NCI-H146 treated with DMSO at 0.1 percent for 48 hours (cell line): ENCODE data around the gene KIF26A.
"Not testable (repeated sequence)": the region's sequence is repeated elsewhere in the genome, so short reads cannot be mapped to it uniquely, and the experiment has no call there.

Source experiments
- DNase-seq: peaks from one replicate; lab custom pipeline; 2025; ENCODE audit not compliant: unreplicated experiment; lab: John Stamatoyannopoulos, UW

The KIF26A gene

DNA sequence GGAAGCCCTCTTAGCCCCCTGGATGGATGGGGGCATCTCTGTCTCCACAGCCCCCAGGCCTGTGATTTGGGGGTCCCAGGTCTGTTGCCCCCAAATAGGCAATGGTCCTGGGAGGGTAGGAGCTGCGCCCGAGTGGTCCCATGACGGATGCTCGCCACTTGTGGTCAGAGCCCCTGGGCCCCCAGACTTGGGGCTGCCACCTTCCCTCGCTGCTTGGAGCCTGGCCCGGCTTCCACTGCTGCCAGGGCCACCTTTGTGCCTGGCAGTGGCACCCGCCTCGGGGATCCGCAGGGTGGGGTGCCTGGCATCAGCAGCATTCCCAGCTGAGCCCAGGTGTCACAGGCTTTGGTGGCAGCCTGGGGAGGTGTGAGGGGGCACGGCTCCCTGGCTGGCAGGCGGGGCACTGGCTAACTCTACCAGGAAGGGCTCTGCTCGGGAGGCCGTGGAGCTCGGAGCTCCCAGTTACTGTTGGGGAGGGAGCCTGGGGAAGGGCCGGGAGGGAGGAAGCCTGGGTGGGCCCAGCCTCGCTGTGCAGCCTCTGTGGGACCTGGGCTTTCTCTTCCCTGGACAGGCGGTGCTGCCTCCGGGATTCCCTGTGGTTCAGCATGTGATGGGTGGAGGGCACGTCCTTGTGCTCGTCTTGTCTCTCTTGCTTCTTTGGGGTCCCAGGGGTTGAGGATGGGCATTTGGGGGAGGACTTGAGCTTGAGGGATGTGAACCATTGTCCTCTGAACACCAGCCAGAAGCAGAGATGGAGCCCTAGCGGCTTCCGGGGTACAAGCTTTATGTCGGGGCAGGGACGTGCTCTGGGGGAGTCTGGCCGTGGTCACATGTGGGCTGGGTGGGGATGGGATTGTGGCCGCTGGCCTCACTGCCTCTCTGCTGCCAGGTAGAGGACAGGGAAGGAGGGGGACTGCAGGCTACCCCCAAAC lies 5.4 kb downstream of the KIF26A start:
- no peak for DNase-seq

DNA sequence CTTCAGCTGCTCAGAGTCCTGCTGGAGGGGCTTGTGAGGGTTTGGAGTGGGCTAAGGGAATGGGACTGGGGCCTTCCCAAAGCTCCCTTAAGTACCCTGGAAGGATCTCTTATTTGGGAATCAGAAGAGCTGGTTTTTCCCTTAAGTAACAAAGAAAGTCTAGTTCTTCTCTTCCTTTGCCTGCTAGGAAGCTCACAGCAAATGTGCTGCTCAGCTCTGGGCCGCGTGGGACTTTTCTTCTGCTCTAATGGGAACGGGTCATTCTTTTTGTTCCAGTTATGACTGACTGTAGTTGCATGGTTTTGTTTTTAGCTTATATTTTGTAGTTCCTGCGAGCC lies 6.0 kb downstream of the KIF26A start:
- DNase-seq: no peak

GRCh38 chr14:104144911-104145825 lies 6.8 kb downstream of the KIF26A start:
- DNase-seq: no peak

DNA sequence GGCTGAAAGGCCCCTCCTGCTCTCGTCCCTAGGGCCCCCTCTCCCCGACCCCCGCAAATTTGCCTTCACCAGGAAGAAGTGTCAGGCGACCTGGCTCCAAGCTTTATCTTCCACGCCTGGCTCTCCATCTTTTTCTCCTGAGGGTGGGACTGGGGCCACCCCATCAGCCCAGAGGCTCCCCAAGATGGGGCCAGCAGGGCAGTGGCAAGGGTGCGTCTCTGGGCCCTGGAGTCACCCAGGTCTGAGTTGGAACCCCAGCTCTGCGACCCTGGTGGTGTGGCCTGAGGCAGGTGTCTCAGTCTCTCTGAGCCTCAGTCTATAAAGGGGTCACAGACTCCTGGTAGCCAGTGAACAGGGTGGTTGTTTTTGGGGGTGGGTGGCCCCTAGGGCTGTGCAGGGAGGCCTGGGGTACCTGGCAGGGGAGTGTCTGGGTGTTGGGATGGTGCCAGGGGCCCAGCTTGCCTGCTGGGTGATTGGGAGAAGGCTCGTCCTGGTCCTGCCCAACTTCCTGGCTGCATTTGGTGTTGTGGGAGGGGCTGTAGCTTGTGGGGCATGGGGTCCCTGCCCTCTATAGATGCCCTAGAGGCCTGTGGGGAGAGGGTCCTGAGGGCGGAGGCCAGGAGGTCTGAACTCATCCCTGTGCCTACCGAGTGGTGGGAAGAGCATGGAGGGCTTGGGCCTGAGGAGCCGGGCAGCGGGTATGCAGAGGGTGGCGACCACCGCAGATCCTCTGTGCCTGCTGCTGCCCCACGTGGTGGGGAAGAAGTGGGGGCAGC lies 7.6 kb downstream of the KIF26A start:
- no peak for DNase-seq

DNA sequence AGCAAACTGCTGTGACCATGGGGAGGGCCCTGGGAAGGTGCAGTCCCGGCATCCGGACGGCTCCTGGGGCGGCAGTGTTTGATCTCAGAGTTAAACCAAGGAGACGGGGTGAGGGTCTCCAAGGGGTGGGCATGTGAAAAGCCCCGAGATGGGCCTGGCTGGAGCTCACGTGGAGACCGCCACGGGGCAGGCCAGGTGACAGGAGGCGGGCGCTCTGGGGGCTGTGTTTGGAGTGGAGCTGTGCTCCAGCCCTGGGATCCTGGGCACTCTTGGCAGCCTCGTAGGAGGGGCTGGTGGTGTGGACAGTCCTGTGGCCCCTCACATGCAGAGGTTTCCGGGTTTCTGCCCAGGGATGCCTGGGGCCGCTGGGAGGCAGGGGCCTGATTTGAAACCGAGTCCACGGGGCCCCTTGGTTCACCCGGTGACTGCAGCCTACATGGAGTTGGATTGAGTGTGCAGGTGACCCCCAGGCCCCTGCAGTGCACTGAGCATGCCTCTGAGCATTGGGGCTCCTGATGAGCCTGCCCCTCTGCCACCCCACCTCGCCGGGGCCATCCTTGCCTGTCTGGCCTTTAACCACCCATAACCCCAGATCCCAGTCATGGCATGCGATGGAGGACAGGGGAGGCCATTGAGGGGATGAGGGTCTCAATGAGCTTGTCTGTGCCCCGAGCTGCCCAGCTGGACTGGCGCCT lies 8.4 kb downstream of the KIF26A start:
- DNase-seq: no peak

DNA sequence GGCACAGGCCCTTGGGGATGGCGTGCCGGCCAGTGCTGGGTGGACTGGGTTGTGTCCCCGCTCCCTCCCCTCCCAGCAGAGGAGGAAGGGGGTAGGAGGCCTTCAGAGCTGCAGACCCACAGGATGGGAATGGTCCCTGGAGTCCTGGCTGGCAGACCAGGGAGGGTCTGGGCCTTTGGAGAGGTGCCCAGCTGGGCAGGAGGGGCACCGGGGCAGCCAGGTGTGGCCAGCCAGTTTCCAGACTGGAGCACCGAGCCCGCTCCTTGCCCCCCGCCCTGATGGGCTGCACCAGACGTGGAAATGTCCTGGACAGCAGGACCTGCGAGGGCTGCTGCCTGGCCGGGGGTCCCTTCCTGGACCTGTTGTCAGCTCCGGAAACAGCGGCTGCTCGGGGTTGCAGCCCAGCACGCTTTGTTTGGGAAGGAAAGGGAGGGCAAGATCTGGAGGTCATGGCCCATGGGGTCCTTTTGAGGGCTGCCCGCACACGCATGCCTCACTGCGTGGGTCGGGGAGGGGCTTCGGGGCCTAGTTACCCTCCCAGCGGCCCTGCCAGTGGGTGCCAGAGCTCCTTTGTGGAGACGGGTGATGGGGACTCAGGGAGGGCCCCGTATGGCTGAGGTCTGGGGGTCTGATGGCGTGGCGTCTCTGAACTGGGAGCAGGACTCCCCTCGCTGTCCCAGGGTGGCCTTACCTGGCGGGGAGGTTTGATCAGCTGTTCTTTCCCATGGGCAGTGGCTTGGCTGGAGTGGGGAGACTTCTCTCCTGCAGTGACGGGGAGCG lies 9.1 kb downstream of the KIF26A start:
- no peak for DNase-seq

DNA sequence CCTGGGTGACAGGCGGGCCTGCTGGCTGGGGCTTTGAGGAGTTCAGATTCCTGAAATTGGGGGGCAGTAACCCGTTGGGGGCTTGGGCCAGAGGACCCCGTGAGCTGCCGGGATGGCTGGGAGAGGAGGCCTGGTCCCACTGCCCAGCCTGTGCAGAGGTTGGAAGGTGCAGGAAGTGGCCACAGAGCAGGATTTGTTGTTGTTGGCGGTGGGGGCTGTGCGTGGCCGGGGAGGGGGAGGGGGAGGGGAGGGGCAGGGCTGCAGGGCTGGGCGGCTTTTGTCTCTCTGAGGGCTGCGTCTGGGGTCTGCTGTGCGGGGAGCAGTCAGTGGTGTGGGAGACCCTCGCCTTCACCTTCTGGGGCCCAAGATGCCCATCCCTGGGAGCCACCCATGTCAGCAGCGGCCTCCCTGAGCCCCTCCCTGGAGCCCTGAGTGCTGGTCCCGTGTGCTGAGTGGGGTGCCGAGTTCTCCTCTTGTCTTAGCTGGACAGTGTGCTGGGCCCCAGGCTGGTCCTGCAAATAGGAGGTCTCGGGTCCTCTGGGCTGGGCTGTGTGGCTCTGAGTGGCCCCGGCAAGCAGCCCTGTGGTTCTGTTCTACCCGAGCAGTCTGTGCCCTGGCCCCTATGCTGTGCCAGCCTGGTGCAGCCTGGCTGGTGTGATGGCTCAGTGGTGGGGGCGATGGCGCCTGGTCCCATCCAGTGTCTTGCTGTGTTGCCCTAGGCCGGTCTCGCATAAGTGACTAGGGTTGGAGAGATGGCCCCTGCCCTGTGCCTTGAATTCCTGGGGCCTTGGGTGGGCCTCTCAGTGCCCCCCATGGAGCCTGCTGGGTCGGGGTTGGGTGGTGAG lies 10.3 kb downstream of the KIF26A start:
- no peak for DNase-seq

GRCh38 chr14:104149278-104149595 lies 10.8 kb downstream of the KIF26A start:
- DNase-seq: no peak

GRCh38 chr14:104149617-104150135 lies 11.3 kb downstream of the KIF26A start:
- DNase-seq: no peak

DNA sequence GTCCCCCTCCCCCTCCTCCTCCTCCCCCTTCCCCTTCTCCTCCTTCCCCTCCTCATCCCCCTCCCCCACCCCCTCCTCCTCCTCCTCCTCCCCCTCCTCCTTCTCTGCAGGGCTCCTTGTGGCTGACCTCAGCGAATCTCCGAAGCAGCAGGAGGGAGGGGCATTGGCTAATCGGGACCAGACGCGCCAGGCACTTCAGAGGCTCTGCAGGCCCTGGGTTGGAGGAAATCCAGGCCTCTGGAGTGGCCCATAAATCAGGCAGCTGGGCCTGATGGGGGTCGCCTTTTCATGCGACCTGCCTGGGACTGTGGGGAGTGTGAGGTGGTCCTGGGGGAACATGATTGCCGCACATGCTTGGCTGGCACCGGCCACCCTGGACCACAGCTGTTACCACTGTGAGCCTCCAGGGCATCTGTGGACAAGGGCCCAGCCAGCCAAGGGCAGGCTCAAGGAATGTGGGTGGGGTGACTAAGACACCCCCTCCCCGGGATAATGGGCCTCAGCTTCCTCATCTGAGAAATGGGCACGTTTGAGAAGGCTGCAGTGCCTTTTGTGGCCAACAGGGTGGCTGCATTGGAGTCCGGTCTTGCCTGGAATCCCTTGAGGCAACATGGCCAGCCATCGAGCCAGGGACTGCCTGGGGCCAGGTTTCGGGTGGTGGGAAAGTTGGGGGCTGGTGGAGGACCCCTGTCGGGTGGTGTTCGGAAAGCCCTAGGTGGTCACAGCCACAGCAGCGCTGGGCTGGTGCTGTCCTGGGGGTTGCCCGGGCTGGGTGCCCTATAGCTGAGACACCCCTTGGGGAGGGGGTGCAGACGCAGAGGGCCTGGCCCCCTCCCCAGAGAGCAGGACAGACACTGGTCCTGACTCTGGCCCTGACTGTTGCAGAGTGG lies 12.0 kb downstream of the KIF26A start:
- DNase-seq: no peak

DNA sequence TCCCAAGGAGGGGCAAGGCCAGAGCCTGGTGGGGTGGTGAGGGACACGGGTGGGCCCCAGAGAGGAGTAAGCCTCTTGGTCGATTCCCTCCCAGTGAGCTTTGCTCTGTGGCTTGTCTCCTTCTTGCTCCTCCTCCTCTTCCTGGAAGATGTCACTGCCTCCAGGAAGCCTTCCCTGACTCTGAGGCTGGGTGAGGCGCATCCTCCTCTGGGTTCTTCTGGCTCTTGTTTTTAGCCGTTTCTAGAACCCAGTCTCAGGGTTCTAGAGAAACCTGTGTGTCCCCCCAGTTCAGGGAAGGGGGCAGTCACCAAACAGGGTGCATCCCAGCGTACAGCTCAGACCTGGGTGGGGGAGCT lies 12.6 kb downstream of the KIF26A start:
- DNase-seq: no peak

- DNase-seq: no peak
These were observed 13.3 kb downstream of the KIF26A start for GRCh38 chr14:104151566-104152245.

DNA sequence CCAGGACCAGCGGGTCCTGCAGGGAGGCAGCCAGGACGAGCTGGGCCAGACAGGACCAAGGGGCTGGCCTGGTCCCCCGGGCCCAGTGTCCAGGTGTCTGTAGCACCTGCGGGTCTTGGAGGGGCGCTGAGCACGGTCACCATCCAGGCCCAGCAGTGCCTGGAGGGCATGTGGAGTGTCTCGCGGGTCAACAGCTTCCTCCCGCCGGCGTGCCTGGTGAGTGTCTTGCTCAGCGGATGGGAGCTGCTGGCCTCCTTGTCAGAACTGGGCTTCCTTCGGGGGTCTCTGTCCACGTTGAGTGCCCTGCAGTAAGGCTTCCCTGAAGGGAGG lies 13.8 kb downstream of the KIF26A start:
- DNase-seq: no peak

GRCh38 chr14:104152686-104153393 lies 14.5 kb downstream of the KIF26A start:
- DNase-seq: no peak

DNA sequence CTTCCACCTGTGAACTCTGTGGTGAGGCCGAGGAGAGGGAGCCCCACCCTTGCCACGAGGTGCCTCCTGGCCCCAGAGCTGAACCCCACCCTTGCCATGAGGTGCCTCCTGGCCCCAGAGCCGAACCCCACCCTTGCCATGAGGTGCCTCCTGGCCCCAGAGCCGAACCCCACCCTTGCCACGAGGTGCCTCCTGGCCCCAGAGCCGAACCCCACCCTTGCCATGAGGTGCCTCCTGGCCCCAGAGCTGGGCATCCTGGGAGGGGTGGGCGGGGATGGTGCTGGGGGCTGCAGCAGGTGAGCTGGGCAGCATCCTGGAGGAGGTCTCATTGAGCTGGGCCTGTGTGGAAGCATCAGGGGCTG lies 15.0 kb downstream of the KIF26A start:
- not testable (repeated sequence) for DNase-seq

DNA sequence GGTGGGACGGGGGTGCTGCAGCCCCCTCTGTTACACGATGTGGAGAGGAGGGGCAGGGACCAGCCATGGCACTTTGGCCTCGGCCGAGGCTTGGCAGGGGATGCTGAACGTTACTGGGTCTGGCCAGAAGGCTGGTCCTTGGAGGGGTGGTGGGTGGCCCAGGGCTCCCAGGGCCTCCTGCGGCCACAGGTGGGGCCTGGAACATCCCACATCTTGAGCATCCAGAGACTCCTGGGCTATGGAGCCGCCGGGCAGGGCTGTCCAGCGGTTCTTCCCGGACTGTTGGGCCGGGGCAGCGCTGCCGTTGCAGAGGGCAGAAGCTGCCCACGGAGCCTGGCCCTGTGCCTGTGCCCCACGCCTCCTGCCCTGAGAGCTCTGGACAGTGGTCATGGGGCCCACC lies 15.9 kb downstream of the KIF26A start:
- DNase-seq: no peak

DNA sequence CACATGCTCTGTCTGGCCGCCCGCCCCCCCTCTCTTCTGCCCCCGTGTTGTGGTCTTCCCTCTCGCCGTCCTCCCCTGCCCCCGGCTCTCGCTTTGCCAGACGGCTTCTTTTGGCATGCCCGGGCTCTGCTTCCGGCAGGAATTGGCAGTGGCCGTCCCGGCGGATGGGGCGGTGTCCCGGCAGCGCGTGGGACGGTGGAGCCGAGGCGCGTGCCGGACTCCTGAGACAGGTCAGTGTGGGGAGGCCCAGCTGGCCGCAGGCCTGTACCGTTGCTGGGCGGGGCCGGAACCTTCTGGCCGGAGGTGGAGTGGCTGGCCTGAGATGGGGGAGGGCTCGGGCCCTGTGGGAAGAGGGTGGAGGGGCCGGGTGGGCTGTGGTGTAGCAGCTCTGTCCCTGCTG lies 17.1 kb downstream of the KIF26A start:
- DNase-seq: no peak
